Stimulated activated CD8-positive, alpha-beta memory T cell treated with anti-CD3 and anti-CD28 coated beads, Interleukin-12 subunit alpha, Interleukin-12 subunit beta, amount 100 ng/mL, for 1 hour (primary cell): ENCODE data around the gene MED10.
"Not testable (repeated sequence)": the region's sequence is repeated elsewhere in the genome, so short reads cannot be mapped to it uniquely, and the experiment has no call there.

Source experiments
- DNase-seq: peaks from one replicate; pipeline ENCODE4 v3.0.0-alpha.2; 2020; ENCODE audit warnings: low read depth

The MED10 gene

GRCh38 chr5:6372251-6373080, 5.9 kb downstream of the MED10 start:
- no peak for DNase-seq

DNA sequence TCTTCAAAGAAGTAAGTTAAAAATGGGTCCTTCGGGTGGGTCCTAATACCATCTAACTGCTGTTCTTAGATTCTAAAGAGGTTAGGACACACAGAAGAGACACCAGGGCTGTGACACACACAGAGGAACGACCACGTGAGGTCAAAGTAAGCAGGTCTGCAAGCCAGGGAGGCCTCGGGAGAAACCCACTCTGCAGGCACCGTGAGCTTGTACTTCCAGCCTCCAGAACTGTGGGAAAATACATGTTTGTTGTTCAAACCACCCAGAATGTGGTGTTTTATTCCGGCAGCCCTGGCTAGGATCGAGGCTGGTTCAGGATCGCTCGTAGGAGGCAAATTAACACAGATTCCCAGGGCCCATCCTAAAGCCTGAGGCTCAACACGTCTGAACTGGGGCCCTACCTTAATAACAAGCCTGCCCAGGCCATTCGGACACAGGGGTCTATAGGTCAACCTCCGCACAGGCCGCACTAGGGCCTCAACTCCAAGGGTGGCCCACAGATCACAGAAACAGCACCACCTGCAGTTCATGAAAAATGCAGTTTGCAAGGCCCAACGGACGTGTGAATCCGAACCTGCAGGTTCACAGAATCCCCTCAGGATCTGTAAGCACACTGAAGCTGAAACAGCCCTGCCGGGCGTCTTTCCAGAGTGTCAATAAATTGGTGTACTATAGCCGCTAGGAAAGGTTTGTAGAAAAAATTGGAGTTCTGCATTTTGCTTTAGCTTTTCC, 7.1 kb downstream of the MED10 start:
- DNase-seq: no peak

DNA sequence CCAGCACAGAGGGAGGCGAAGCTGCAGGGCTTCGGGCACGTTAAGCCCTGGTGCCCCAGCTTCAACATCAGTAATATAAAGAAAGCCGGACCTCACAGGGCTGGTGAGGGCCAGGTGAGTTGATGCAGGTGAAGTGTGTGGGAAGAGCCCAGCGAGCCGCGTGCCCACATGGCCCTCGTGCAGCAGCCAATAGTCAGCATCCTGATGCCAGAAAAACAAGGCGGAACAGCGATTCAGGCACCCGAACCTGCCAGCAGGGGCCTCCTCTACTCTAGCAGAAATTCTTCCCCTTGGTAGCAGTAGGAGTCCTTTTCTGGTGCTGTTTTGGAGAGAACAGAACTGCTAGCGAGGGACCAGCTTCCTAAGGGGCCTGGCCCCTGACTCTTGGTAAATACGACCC, 7.8 kb downstream of the MED10 start:
- no peak for DNase-seq

GRCh38 chr5:6365977-6366590, 12.3 kb downstream of the MED10 start:
- no peak for DNase-seq

GRCh38 chr5:6365142-6365976, 13.0 kb downstream of the MED10 start:
- DNase-seq: no peak

DNA sequence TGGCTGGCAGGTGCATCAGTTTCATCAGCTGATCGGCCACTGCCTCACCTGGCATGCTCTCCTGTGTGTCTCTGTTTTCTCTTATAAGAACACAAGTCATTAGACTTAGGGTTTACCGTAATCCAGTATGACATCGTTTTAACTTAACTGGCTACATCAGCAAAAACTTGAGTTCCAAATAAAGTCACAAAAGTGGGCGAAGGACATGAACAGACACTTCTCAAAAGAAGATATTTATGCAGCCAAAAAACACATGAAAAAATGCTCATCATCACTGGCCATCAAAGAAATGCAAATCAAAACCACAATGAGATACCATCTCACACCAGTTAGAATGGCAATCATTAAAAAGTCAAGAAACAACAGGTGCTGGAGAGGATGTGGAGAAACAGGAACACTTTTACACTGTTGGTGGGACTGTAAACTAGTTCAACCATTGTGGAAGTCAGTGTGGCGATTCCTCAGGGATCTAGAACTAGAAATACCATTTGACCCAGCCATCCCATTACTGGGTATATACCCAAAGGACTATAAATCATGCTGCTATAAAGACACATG, 14.8 kb downstream of the MED10 start:
- not testable (repeated sequence) for DNase-seq

DNA sequence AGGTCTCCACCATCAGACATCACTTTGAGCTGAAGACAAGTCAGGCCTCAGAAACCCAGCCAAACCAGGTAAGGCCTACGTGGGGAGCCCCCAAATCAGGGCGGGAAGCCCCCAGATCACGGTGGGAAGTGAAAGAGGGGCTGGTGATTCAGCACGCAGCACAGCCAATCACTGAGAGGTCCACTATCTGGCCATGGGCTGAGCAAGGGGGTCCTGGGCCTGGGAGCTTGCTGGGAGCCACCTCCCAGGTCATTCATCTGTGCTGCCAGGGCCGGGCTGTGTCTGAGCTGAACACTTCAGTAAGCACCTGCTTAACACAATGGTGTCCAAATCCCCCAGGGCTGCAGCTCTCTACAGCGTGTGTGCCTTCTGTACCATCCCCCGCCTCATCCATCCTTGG, 15.5 kb downstream of the MED10 start:
- no peak for DNase-seq

DNA sequence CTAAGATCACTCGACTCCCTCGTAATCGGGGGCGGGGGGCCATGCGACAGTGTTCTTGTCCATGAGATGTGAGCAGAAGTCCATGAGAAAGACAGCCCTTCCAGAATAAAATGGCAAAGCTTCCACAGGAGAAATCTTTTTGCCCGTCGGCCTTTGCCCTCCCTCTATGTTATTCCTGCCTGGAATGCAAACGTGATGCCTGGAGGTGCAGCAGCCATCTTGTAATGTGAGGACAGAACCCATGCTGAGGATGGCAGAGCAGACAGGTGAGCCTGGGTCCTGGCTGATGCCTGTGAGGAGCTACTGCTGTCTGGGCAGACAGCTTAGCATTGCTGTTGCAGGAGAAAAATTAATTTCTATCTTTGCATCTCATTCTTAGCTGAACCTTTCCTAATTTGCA, 17.2 kb downstream of the MED10 start:
- DNase-seq: no peak

DNA sequence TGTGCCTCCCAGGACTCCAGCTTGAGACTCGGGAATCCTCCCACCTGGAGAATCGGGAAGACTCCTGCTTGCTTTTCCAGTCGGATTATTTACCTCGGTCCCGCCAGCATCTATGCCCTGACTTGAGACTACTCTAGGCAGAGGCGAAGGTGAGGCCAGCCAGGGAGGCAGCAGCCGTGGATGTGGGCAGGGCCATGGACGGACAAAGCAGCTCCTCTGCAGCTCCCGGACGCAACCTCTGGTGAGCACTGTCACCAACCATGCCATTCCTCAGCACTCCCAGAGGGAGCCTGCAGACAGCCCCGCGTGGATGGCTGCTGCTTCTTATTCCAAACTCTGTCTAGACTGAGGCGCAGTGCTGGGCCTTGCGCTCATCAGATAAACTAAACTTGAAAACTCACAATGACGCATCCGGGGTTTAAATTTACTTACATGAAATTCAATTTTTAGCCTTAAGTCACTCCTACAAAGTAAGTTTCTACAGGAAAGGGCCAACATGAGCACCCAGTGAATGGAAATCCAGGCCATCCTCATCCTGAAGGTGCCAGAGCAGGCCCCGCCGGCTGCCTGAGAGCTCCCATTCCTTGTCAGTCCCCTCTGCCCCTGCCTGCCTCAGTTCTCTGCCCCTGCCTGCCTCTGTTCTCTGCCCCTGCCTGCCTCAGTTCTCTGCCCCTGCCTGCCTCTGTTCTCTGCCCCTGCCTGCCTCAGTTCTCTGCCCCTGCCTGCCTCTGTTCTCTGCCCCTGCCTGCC, 17.8 kb downstream of the MED10 start:
- no peak for DNase-seq

DNA sequence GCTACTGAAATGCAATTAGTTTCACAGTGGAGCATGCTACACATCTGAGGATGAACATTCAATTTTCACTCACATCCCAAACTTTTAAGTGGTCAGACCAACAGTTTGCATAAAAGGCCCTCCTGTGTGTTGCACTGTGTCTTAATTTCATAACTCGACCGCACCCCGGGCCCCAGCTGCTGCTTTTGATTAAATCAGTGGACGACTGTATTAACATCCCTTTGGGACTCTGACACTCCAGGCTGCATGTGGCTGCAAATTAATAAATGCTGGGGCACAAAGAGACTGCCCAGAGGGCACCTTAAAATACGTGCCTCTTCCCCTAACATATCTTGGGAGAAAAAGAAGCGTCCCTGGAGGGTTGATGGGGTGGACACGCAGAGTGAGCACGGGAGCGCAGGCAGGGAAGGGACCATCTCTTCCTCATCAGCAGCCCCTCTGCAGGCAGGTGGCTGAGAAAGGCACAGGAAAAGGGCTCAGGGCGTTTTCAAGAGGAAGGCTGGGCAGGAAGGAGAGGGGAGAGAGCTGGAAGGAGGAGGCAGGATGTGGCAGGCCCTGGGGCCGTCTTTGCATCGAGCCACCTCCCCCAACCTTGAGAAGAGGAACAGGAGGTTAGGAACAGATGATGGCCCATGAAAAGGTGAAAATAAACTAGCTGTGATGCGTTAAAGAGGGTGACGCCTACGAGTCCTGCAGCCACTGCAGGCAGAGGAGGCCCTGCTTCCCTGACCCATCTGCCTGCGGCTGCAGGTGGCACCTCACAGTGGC, 18.6 kb downstream of the MED10 start:
- no peak for DNase-seq

GRCh38 chr5:6358434-6358820, 19.9 kb downstream of the MED10 start:
- no peak for DNase-seq

GRCh38 chr5:6357817-6358433, 20.4 kb downstream of the MED10 start:
- DNase-seq: not testable (repeated sequence)

GRCh38 chr5:6356578-6357164, 21.7 kb downstream of the MED10 start:
- DNase-seq: no peak

DNA sequence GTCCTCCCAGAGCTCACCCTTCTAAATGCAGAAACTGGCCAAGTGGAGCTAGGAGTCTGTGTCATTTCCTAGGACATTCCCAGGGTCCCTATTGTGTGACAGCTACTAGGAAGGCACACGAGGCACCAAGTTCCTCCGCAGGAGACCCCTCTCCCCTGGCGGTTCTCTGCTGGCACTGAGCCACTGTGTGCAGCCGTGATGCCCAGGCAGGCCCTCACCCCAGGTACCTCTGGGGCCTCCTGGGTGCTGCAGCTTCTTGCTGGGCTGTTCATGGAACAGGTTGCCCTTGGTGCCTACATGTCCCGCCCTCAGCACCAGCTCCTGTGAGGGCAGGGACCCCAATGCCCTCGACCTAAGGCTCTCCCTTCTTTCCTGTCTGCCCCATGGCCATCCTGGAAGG, 23.1 kb downstream of the MED10 start:
- no peak for DNase-seq

GRCh38 chr5:6354848-6355247, 23.5 kb downstream of the MED10 start:
- DNase-seq: no peak

- no peak for DNase-seq
Observed at GRCh38 chr5:6353602-6354302, 24.6 kb downstream of the MED10 start.

DNA sequence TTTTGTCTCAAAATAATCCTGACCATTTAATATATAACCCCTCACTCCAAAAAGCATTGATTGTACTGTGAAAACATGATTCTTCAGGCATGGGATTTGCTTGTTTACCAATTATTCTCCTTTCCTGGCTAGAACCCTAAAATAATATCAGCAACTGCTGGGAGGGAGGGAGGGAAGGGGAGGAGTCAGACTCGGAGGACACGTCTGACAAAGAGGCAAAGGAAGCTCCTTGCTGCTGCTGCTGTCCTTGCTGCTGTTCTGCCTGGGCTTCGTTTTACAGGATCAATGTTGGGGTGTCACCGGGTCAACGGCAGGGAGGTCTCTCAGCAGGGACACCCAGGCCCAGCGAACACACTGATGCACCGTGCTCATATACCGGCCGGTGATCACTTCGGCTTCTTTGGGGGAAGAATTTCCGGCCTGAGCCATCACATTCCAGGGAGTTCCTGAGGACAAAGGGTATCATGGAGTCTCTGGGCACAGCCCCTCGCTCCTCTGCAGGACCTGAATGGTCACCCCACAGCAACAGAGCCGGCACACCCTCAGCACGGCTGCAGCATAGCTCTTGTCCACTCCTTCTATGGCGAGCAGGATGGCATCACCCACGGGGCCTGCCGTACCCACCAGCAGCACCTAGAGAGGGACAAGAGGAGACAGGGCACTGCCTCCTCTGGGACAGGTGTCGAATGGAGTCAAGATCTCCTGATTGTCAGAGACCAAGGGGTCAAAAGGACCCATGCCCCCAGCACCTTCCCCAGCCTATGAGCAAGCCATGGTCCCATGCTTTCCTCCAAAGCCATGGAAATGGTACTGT, 27.9 kb downstream of the MED10 start:
- no peak for DNase-seq

DNA sequence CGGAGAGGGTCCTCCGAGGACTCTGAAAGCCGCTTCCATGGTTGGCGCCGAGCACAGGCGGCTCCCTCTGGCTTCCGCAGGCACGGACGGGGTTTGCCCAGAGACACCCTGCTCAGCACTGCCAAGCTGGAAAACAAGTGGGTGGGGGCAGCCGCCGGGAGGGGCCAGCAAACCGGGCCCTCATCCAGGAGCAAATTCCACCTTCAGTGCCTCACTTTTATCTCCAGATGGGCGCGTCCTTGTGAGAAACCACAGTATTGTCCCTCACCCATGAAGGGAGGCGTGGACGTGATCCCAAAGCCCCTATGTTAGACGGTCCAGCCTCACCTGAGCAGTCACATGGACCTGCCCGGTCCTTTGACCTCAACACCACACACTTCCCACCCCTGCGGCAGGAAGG, 29.0 kb downstream of the MED10 start:
- DNase-seq: no peak
